Keratinocyte (primary cell): ENCODE results near the gene USHBP1.

Experiments
- EZH2 ChIP-seq: IDR thresholded peaks from one replicate; pipeline ENCODE4 v1.6.1; 2012; ENCODE audit warnings: inconsistent platforms, mild to moderate bottlenecking, low read length, moderate library complexity
- TF ChIP-seq, protein P1 (sequence below), 3 experiments: IDR thresholded peaks in 1 of 3; conservative IDR thresholded peaks in 1 of 3; optimal IDR thresholded peaks in 1 of 3; 2 replicates in 2 of 3; 3 replicates in 1 of 3; pipeline versions ENCODE3 to v1.5.1; 2011; ENCODE audit warnings: low read length in 3 of 3, mild to moderate bottlenecking in 3 of 3, moderate library complexity in 2 of 3, control low read depth in 1 of 3, inconsistent platforms in 1 of 3; ENCODE audit not compliant: insufficient read depth in 2 of 3; ENCODE audit errors: extremely low read depth in 1 of 3

DNA sequence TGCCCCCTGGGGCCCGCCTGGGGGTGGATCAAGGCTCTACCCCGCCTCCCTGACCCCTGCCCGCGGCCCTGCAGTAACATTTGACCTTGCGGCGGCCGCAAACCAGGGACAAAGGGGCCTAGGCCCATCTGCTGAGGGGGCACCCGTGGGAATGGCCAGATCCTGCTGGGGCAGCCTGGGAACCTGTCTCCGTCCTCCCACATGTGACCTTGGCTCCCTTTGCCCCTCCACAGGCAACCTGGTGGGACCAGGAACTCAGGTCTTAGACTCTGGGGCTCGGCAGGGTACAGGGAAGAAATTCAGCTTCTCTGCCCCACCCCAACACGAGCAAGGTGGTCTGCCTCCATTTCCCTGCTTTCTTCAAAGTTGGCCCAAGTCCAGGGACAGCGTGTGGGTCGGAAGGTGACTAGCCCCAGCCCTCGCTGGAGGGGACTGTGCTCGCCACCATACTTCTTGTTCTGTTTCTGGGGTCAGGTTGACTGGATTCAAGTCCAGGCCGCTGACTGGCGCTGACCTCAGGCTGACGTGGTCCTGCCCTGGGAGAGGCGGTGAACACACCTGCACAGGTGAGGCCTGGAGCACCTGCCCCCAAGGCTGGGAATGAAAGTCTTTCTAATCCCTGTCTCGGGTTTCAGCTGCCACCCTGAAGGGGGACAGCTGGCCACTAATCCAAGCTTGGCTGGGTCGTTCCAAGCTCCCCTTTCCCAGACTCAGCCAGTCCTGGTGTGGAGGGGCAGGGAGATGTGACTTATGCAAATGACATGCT lies 16.4 kb downstream of the USHBP1 start:
- TF ChIP-seq, protein P1, sequence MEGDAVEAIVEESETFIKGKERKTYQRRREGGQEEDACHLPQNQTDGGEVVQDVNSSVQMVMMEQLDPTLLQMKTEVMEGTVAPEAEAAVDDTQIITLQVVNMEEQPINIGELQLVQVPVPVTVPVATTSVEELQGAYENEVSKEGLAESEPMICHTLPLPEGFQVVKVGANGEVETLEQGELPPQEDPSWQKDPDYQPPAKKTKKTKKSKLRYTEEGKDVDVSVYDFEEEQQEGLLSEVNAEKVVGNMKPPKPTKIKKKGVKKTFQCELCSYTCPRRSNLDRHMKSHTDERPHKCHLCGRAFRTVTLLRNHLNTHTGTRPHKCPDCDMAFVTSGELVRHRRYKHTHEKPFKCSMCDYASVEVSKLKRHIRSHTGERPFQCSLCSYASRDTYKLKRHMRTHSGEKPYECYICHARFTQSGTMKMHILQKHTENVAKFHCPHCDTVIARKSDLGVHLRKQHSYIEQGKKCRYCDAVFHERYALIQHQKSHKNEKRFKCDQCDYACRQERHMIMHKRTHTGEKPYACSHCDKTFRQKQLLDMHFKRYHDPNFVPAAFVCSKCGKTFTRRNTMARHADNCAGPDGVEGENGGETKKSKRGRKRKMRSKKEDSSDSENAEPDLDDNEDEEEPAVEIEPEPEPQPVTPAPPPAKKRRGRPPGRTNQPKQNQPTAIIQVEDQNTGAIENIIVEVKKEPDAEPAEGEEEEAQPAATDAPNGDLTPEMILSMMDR (optimal IDR thresholded peaks at IDR 0.05 in 1 of 3, IDR thresholded peaks at IDR 0.05 in 1 of 3, conservative IDR thresholded peaks at IDR 0.05 in 1 of 3; ENCODE audit: extremely low read depth in 1 of 3, insufficient read depth in 2 of 3, low read length in 3 of 3) = no peak
- no peak for TF ChIP-seq EZH2
